Neural progenitor cell (in vitro differentiated cells): Measurements from ENCODE around the gene FARS2.

ENCODE experiments used
- CTCF ChIP-seq: fragments of 200-600 bp; sonication (generic); IDR thresholded peaks from 2 replicates; pipeline ENCODE4 v1.5.1; 2017; ENCODE audit warnings: antibody characterized with exemption, mild to moderate bottlenecking
- EZH2 ChIP-seq: fragments of 200-600 bp; sonication (generic); IDR thresholded peaks from 2 replicates; pipeline ENCODE4 v1.6.1; 2017; ENCODE audit warnings: antibody characterized with exemption, mild to moderate bottlenecking, moderate library complexity
- EZH2phosphoT487 ChIP-seq: fragments of 200-600 bp; sonication (generic); IDR thresholded peaks from 2 replicates; pipeline ENCODE4 v1.6.1; 2017; ENCODE audit warnings: antibody characterized with exemption

- TF ChIP-seq CTCF (no peak), EZH2phosphoT487 (no peak), EZH2 (no peak)
Measured at GRCh38 chr6:5681480-5681879, 420.2 kb downstream of the FARS2 start.
